Spleen (tissue), 11 donors: Measurements from ENCODE around the gene TSKU. TPM values are rescaled to one million over a fixed set of nuclear protein-coding genes. Genes with fewer than 3 reads are reported as not detected.
A peak's percentile ranks its signal among the peaks of the same experiment; 100 is the strongest.

Source experiments
- DNase-seq: peaks from one replicate; pipeline ENCODE4 v3.0.0-alpha.2; 2020
- H3K27ac ChIP-seq, 8 donors: fragments of 200-600 bp; sonication (generic) in 7 of 8; 1 replicate in 4 of 8; 2 replicates in 4 of 8; pipeline versions ENCODE4 v1.5.0 to v1.8.0; 2016 to 2021; ENCODE audit warnings: inconsistent platforms in 4 of 8, mild to moderate bottlenecking in 4 of 8, moderate library complexity in 1 of 8
- H3K27me3 ChIP-seq, 7 donors: fragments of 200-600 bp; sonication (generic) in 6 of 7; replicated peaks in 1 of 7; 1 replicate in 4 of 7; 2 replicates in 3 of 7; pipeline versions ENCODE4 v1.5.0 to v1.8.0; 2016 to 2021; ENCODE audit warnings: inconsistent platforms in 3 of 7, mild to moderate bottlenecking in 1 of 7
- H3K36me3 ChIP-seq, 6 donors: fragments of 200-600 bp; sonication (generic) in 5 of 6; 1 replicate in 4 of 6; 2 replicates in 2 of 6; pipeline versions ENCODE4 v1.5.0 to v1.8.0; 2016 to 2021; ENCODE audit warnings: inconsistent platforms in 2 of 6
- H3K4me1 ChIP-seq, 6 donors: fragments of 200-600 bp; sonication (generic) in 5 of 6; 1 replicate in 3 of 6; 2 replicates in 3 of 6; pipeline versions ENCODE4 v1.5.0 to v1.8.0; 2016 to 2021; ENCODE audit warnings: inconsistent platforms in 3 of 6
- H3K4me3 ChIP-seq, 8 donors: fragments of 200-600 bp; sonication (generic) in 7 of 8; 1 replicate in 4 of 8; 2 replicates in 4 of 8; pipeline versions ENCODE4 v1.5.0 to v1.8.0; 2016 to 2021; ENCODE audit warnings: inconsistent platforms in 4 of 8, mild to moderate bottlenecking in 4 of 8, moderate library complexity in 2 of 8
- H3K9me3 ChIP-seq, 8 donors: fragments of 200-600 bp; sonication (generic) in 7 of 8; 1 replicate in 4 of 8; 2 replicates in 4 of 8; pipeline versions ENCODE4 v1.5.0 to v1.8.0; 2016 to 2021; ENCODE audit warnings: inconsistent platforms in 4 of 8
- POLR2A ChIP-seq, 3 donors: fragments of 450-650 bp; IDR thresholded peaks; one replicate each; pipeline ENCODE4 v1.5.1; 2017; ENCODE audit warnings: antibody characterized with exemption in 3 of 3, mild to moderate bottlenecking in 1 of 3
- POLR2AphosphoS5 ChIP-seq, 3 donors: sonication (generic); formaldehyde crosslinking; IDR thresholded peaks; one replicate each; pipeline ENCODE4 v1.5.1; 2017; ENCODE audit warnings: antibody characterized with exemption in 3 of 3
- WGBS, 5 donors: extraction: QIAGEN DNeasy Blood & Tissue Kit in 3 of 5; methylation state at CpG; one replicate each; pipeline versions ENCODE4 v1.1.5 to v1.1.7; 2013 to 2018; 5-methylcytosine and 5-hydroxymethylcytosine counted together
- intact Hi-C: fragments of 100-400 bp; cut with DNase I; formaldehyde crosslinking; loops from one replicate; pipeline ENCODE4 v1.15.0; 2023; ENCODE audit warnings: low total_unique reads
- polyA plus RNA-seq, 3 donors: library from polyadenylated mRNA; stranded (reverse); fragments of 200-250 nt; gene quantifications; one replicate each; pipeline ENCODE4 v1.2.1, GENCODE V29; 2013
- total RNA-seq, 7 donors: library from RNA; depleted of rRNA in 3 of 7; stranded (reverse); fragments of >200 nt in 3 of 7; fragmentation: NEBNext Ultra II Directional in 4 of 7; extraction: Animal tissue kit (Norgen Biotek cat#: 25700) in 4 of 7; gene quantifications; one replicate each; pipeline versions ENCODE4 v1.1.0 to v1.2.1, GENCODE V29; 2016 to 2021
- TF ChIP-seq, protein P1 (sequence below), 11 experiments: fragments of 200-600 bp in 7 of 11; fragments of 450-650 bp in 4 of 11; sonication (generic) in 4 of 11; IDR thresholded peaks in 8 of 11; conservative IDR thresholded peaks in 3 of 11; 1 replicate in 7 of 11; 2 replicates in 4 of 11; pipeline versions ENCODE4 v1.4.0 to v1.8.0; 2016 to 2021; ENCODE audit warnings: antibody characterized with exemption in 11 of 11, inconsistent platforms in 4 of 11, mild to moderate bottlenecking in 1 of 11
- donor health status: healthy with polysubstance abuse.
- donor health status: DM: no; HTN: no; CAD: no; lungs with moderate emphysema.
- donor health status: DM: no; HTN: no; CAD: no.
- donor health status: Bipolar disorder and iron deficiency.
- donor health status: healthy.
- donor health status: DM: no; HTN: no; CAD: no.
- donor health status: DM: yes; HTN: yes; CAD: no.

TSKU gene
- total and polyA plus RNA-seq, 10 donors: 1.1 to 18.6 (median 11.4) TPM

DNA sequence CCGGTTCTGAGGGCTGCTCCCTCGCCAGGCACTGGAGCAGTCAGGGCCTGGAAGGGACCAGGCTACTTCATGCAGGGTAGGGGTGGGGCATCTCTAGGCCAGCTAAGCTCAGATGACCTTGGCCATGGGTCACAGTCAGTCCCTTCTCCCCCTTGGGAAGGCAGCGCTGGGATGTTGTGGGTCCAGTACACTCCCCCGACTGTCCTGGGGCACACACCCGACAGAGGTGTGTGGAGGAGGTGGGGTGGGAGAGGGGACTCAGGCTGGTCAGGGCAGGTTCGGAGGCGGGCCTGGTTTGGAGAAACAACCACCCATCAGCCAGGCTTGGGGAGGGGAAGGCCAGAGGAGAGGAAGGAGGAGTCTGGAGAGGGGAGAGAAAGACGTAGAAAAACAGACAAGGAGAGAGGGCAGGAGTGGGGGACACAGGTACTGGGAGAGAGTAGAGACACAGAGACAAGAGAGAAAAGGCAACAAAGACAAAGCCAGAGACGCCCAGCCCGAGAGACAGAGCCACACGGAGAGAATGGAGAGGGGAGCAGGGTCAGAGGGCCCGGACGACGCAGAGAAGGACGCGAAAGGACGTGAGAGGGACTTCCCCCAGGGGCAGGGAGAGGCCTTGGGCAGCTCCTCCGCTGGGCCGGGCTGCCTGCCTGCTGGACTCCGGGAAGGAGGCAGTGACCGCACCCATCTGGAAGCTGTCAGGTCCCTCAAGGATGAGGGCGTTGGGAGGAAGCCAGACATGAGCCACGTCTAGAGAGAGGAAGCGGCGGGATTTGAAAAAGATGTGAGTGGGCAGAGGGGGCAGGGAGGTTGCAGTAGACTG is 30.6 kb upstream of the TSKU start:
- WGBS, 5 donors: 43 to 70% (median 58%) methylated on average over 25 of the region's 25 CpGs
- no peaks in the 10 kb centered on the region for H3K27me3 ChIP-seq
- no peak overlapping the region for H3K4me3 ChIP-seq
- intact Hi-C loops: no loop called here
- peak overlapping the region in 5 of 8 donors; percentile 23 to 36 (median 33) for H3K27ac ChIP-seq
- H3K9me3 ChIP-seq: no peaks in the 10 kb centered on the region
- H3K4me1 ChIP-seq: peaks cover 0 to 26% (median 9%) of the 10 kb centered on the region in 6 donors
- TF ChIP-seq POLR2A (IDR thresholded peaks at IDR 0.05) (no peak), POLR2AphosphoS5 (IDR thresholded peaks at IDR 0.05) (peak; percentile 70 to 87 (median 80))
- TF ChIP-seq, protein P1, sequence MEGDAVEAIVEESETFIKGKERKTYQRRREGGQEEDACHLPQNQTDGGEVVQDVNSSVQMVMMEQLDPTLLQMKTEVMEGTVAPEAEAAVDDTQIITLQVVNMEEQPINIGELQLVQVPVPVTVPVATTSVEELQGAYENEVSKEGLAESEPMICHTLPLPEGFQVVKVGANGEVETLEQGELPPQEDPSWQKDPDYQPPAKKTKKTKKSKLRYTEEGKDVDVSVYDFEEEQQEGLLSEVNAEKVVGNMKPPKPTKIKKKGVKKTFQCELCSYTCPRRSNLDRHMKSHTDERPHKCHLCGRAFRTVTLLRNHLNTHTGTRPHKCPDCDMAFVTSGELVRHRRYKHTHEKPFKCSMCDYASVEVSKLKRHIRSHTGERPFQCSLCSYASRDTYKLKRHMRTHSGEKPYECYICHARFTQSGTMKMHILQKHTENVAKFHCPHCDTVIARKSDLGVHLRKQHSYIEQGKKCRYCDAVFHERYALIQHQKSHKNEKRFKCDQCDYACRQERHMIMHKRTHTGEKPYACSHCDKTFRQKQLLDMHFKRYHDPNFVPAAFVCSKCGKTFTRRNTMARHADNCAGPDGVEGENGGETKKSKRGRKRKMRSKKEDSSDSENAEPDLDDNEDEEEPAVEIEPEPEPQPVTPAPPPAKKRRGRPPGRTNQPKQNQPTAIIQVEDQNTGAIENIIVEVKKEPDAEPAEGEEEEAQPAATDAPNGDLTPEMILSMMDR (IDR thresholded peaks at IDR 0.05 in 8 of 11, conservative IDR thresholded peaks at IDR 0.05 in 3 of 11): no peak
- H3K36me3 ChIP-seq: no peaks in the 10 kb centered on the region
- peak; percentile 83 for DNase-seq

DNA sequence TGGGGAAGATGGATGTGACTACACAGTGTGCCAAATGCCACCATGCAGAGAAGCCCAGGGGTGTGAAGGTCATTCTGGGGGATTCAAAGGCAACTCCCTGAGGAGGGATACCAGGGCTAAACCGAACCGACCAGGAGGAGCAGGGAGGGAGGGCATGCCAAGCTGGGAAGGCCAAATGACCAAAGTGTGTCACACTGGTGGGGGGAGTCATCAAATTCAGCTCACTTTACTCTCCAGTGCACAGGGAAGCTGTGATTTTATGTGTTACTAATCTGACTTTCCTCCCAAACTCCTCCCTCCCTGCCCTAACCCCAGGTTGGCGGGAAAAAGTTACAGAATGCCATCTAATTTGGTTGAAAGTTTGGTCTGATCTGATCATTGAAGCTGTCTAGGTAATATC is 29.7 kb upstream of the TSKU start:
- no peak for DNase-seq
- no peak for TF ChIP-seq POLR2A (IDR thresholded peaks at IDR 0.05)
- TF ChIP-seq, protein P1 (IDR thresholded peaks at IDR 0.05 in 8 of 11, conservative IDR thresholded peaks at IDR 0.05 in 3 of 11): no peak
- TF ChIP-seq POLR2AphosphoS5 (IDR thresholded peaks at IDR 0.05): no peak
- no peak overlapping the region for H3K4me3 ChIP-seq
- no peaks in the 10 kb centered on the region for H3K36me3 ChIP-seq
- H3K27me3 ChIP-seq: no peaks in the 10 kb centered on the region
- H3K9me3 ChIP-seq: no peaks in the 10 kb centered on the region
- WGBS, 5 donors: 73 to 89% (median 81%) methylated on average over 3 of the region's 3 CpGs
- peaks cover 0 to 26% (median 9%) of the 10 kb centered on the region in 6 donors for H3K4me1 ChIP-seq
- intact Hi-C loops: no loop called here
- H3K27ac ChIP-seq: peak overlapping the region in 2 of 8 donors; percentile 23 to 25

DNA sequence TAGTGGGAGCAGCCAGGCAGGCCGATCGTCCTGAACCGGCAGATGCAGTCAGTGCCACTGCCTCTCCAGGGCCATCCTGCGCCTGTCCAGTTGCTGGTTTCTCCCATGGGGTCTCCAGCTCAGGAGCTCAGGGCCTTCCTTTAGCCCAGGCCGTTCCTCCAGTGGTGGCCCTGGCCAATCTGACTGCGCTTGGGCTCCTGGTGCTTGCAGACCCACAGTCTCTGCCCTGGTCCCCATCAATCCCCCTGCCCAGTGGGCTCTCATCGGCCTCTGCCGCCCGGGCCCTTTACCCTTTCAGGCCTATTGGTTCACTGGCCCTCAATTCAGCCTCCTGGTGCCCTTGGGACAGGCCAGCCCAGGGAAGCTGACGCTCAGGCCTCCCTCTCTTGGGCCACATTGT is 29.2 kb upstream of the TSKU start:
- Histone ChIP-seq H3K4me3 (no peak overlapping the region), H3K4me1 (peaks cover 0 to 26% (median 9%) of the 10 kb centered on the region in 6 donors), H3K27me3 (no peaks in the 10 kb centered on the region), H3K27ac (no peak overlapping the region), H3K9me3 (no peaks in the 10 kb centered on the region), H3K36me3 (no peaks in the 10 kb centered on the region)
- TF ChIP-seq POLR2A (IDR thresholded peaks at IDR 0.05) (no peak), POLR2AphosphoS5 (IDR thresholded peaks at IDR 0.05) (no peak)
- TF ChIP-seq, protein P1 (IDR thresholded peaks at IDR 0.05 in 8 of 11, conservative IDR thresholded peaks at IDR 0.05 in 3 of 11): no peak
- no peak for DNase-seq
- WGBS, 5 donors: 92 to 96% (median 93%) methylated on average over 5 to 10 of the region's 10 CpGs
- intact Hi-C loops: no loop called here

DNA sequence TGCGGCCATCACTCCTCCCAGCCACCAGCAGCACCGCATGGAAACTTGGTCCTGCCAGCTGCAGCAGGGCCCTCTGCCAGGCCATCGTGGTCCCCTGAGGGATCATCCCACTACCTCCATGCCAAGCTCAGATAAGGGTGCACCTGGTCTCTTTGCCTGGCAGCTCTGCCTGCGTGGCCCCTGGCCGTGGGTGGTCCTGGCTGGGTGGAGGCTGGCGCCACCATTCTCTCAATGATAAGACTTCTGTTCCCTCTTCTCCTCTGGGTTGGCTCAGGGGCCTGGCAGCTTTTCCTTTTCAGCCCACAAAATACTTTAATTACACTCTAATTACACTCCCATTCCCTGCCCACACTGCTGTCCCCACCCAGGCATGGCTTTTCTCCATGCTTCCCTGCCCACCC is 26.8 kb upstream of the TSKU start:
- no peaks in the 10 kb centered on the region for H3K27me3 ChIP-seq
- intact Hi-C loops: no loop called here
- DNase-seq: no peak
- TF ChIP-seq, protein P1 (IDR thresholded peaks at IDR 0.05 in 8 of 11, conservative IDR thresholded peaks at IDR 0.05 in 3 of 11): no peak
- TF ChIP-seq POLR2A (IDR thresholded peaks at IDR 0.05) (no peak), POLR2AphosphoS5 (IDR thresholded peaks at IDR 0.05) (no peak)
- H3K36me3 ChIP-seq: no peaks in the 10 kb centered on the region
- H3K4me3 ChIP-seq: no peak overlapping the region
- WGBS, 5 donors: 69 to 79% (median 71%) methylated on average over 6 of the region's 6 CpGs
- no peaks in the 10 kb centered on the region for H3K9me3 ChIP-seq
- H3K27ac ChIP-seq: no peak overlapping the region
- peaks cover 0 to 22% (median 9%) of the 10 kb centered on the region in 6 donors for H3K4me1 ChIP-seq
